Calu3 (cell line): ENCODE results near the gene RPL3. TPM values are rescaled to one million over a fixed set of nuclear protein-coding genes. Genes with fewer than 3 reads are reported as not detected.

Experiments used
- BruUV-seq: library from RNA; stranded (reverse); fragments of 400-500 nt; replicated peaks from 2 replicates; lab custom pipeline; 2021; lab: Mats Ljungman, UMichigan
- CTCF ChIA-PET: fragments of 300-600 bp; sonication (Branson Sonifier 250); formaldehyde crosslinking; loops from one replicate; lab custom pipeline; 2022; ENCODE audit warnings: antibody characterized with exemption; lab: Charles Lee
- DNase-seq: peaks from one replicate; pipeline ENCODE4 v3.0.0; 2022
- H3K27ac Mint-ChIP-seq: one replicate; pipeline ENCODE4 v1.8.0; 2022; ENCODE audit warnings: mixed read lengths; ENCODE audit not compliant: unreplicated experiment
- H3K27me3 Mint-ChIP-seq: one replicate; pipeline ENCODE4 v1.8.0; 2022; ENCODE audit warnings: mixed read lengths; ENCODE audit not compliant: unreplicated experiment
- H3K36me3 Mint-ChIP-seq: one replicate; pipeline ENCODE4 v1.8.0; 2022; ENCODE audit warnings: mild to moderate bottlenecking, moderate library complexity, mixed read lengths; ENCODE audit not compliant: insufficient read depth, unreplicated experiment
- H3K4me1 Mint-ChIP-seq: one replicate; pipeline ENCODE4 v1.8.0; 2022; ENCODE audit warnings: mild to moderate bottlenecking, low read depth, mixed read lengths; ENCODE audit not compliant: unreplicated experiment
- H3K4me3 Mint-ChIP-seq: one replicate; pipeline ENCODE4 v1.8.0; 2022; ENCODE audit warnings: mild to moderate bottlenecking, low read depth, moderate library complexity, mixed read lengths; ENCODE audit not compliant: unreplicated experiment
- H3K9me3 Mint-ChIP-seq: one replicate; pipeline ENCODE4 v1.8.0; 2022; ENCODE audit warnings: low read depth, mixed read lengths; ENCODE audit not compliant: unreplicated experiment
- intact Hi-C: fragments of 100-400 bp; cut with micrococcal nuclease; formaldehyde crosslinking; loops from one replicate; pipeline ENCODE4 v1.10.0; 2022; ENCODE audit not compliant: unreplicated experiment
- total RNA-seq: library from RNA; stranded (reverse); gene quantifications from 2 replicates; pipeline ENCODE4 v1.2.3, GENCODE V29; 2022
- TF ChIP-seq, protein P1 (sequence below): fragments of 200-600 bp; IDR thresholded peaks from one replicate; pipeline ENCODE4 v1.8.0; 2022; ENCODE audit warnings: antibody characterized with exemption; ENCODE audit not compliant: unreplicated experiment

Gene RPL3
- total RNA-seq, 1 experiment from 2014 or later, result 1,058 TPM

DNA sequence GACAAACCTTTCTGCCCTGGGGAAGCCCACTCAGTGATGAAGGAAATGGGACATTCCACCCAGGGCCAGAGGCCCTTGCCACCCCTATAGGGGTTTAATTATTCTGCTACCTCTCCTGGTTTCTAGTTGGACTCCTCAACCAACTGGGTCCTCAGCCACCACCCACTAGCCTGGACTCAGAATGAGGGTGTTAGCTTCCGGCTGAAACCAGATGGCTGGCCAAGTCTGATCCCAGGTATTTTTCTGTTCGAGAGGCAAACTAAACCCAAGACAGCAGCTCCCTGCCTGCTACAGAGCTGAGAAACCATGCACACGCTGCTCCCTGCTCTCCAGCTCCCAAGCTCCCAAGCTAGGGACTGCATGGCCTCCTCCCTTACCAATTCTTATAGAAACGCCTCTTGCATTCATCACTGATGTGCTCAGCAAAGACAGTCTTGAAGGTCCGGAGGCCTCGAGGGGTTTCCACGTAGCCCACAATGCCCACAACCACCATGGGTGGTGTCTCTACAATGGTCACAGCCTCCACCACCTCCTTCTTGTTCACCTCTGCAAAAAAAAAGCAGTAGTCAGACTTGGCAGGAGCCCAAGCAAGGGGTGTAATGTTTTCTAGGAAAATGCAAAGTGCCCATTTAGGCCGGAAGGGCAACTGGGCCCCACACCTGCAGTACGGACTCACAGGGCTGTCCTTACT, 2.2 kb downstream of the RPL3 start:
- intact Hi-C loops, result loop anchor here (5.0 to 10.0 kb wide), 2 partner anchors 208 to 310 kb away; partner anchors contain the start of gene ATF4
- TF ChIP-seq, protein P1, sequence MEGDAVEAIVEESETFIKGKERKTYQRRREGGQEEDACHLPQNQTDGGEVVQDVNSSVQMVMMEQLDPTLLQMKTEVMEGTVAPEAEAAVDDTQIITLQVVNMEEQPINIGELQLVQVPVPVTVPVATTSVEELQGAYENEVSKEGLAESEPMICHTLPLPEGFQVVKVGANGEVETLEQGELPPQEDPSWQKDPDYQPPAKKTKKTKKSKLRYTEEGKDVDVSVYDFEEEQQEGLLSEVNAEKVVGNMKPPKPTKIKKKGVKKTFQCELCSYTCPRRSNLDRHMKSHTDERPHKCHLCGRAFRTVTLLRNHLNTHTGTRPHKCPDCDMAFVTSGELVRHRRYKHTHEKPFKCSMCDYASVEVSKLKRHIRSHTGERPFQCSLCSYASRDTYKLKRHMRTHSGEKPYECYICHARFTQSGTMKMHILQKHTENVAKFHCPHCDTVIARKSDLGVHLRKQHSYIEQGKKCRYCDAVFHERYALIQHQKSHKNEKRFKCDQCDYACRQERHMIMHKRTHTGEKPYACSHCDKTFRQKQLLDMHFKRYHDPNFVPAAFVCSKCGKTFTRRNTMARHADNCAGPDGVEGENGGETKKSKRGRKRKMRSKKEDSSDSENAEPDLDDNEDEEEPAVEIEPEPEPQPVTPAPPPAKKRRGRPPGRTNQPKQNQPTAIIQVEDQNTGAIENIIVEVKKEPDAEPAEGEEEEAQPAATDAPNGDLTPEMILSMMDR, result no peak
- Mint-ChIP-seq H3K27me3 (peaks cover 12% of the 10 kb centered on the region), H3K27ac (peak overlapping the region; percentile 78), H3K4me1 (peaks cover 49% of the 10 kb centered on the region), H3K4me3 (peak overlapping the region; percentile 95), H3K36me3 (peaks cover 92% of the 10 kb centered on the region), H3K9me3 (no peaks in the 10 kb centered on the region)
- CTCF ChIA-PET, result interaction anchor here (0.6 to 4.3 kb wide), 6 partner anchors 27 to 212 kb away, joined by 3 to 16 read pairs (median 4); partner anchors contain the start of gene TAB1
- DNase-seq, result no peak
- no TSS peak for BruUV-seq

DNA sequence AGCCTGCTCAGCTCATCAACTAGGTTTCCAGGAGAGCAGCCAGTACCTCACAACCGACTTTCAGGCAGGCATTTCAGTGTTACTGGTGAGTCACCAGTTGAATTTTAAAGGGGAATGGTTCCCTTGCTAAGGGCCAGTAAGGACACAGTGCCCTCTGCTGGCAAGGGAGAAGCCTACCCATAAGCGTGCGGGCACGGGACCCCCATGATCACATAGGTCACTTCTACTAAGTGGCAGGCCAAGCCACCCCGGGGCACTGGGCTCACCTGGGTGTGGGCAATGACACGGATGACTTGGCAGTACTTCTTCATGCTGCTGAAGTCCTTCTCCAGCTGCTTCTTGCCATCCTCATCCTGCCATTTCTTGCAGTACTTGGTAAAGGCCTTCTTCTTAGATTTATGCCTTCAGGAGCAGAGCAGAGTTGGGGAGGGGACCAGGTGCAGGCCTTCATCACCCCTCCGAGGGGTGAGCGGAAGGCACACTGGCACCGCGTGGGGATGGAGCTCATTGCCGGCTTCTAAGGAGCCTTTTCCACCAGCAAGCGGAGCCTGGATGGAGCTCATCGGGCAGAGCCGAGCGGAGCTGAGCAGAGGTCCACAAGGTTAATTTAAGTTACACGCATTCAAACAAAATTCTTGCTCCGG, 2.9 kb downstream of the RPL3 start:
- intact Hi-C loops, result loop anchor here (5.0 to 10.0 kb wide), 2 partner anchors 208 to 309 kb away; partner anchors contain the start of gene ATF4
- peaks cover 53% of the 10 kb centered on the region for H3K4me1 Mint-ChIP-seq

DNA sequence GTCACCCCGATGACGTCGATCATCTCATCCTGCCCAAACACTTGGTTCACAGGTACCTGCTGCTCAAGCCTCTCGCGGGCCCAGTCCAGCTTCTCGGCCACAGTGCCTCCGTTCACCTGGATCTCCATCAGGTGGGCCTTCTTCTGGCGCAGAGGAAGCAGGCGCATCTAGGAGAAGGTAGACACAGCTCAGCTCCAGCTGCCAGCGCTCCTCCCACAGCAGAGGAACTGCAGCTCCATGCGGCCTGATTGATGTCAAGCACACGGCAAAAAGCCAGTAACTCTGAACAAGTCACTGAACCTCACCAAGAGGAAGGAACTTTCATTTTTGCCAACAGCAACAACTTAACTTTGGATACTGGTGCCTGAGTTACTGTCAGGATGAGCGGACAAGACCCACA, 4.0 kb downstream of the RPL3 start:
- CTCF ChIA-PET, result interaction anchor here (2.3 kb wide), 1 partner anchor 145 kb away, joined by 16 read pairs; no protein-coding TSS in a partner anchor
- H3K4me3 Mint-ChIP-seq, result peak overlapping the region; percentile 95
- peaks cover 100% of the 10 kb centered on the region for H3K36me3 Mint-ChIP-seq

More for the DNA sequence above, 2.9 kb downstream of the RPL3 start:
- BruUV-seq, result no TSS peak
- H3K9me3 Mint-ChIP-seq, result no peaks in the 10 kb centered on the region
- peak; percentile 86 for DNase-seq
- peaks cover 12% of the 10 kb centered on the region for H3K27me3 Mint-ChIP-seq
- peak overlapping the region; percentile 95 for H3K4me3 Mint-ChIP-seq
- peaks cover 99% of the 10 kb centered on the region for H3K36me3 Mint-ChIP-seq
- CTCF ChIA-PET, result interaction anchor here (0.5 to 4.3 kb wide), 11 partner anchors 24 to 1968 kb away, joined by 3 to 16 read pairs (median 3); partner anchors contain the start of gene TAB1
- H3K27ac Mint-ChIP-seq, result peak overlapping the region; percentile 78
- TF ChIP-seq, protein P1, result peak; percentile 95

More for the DNA sequence above, 4.0 kb downstream of the RPL3 start:
- H3K27me3 Mint-ChIP-seq, result peaks cover 12% of the 10 kb centered on the region
- TF ChIP-seq, protein P1, result no peak
- H3K27ac Mint-ChIP-seq, result peak overlapping the region; percentile 70
- no TSS peak for BruUV-seq
- peaks cover 63% of the 10 kb centered on the region for H3K4me1 Mint-ChIP-seq
- intact Hi-C loops, result loop anchor here (5.0 to 10.0 kb wide), 2 partner anchors 209 to 308 kb away; partner anchors contain the start of gene ATF4
- no peak for DNase-seq
- no peaks in the 10 kb centered on the region for H3K9me3 Mint-ChIP-seq
